K562 (cell line): Measurements from ENCODE around the gene DYSF. TPM values are rescaled to one million over a fixed set of nuclear protein-coding genes. Genes with fewer than 3 reads are reported as not detected.

Source experiments
- ATAC-seq: fragments of 200-7000 bp; cut with Tn5 transposase; 3 replicates; pipeline ENCODE4 v1.9.1; 2020; ENCODE audit warnings: moderate library complexity
- BruUV-seq: library from RNA; stranded (reverse); fragments of 400-500 nt; replicated peaks from 2 replicates; lab custom pipeline; 2021; lab: Mats Ljungman, UMichigan
- CTCF ChIA-PET: fragments of 300-600 bp; formaldehyde crosslinking; extraction: SDS; loops from one replicate; lab custom pipeline; 2021; ENCODE audit warnings: low intra/inter-chr PET ratio; lab: Yijun Ruan, JAX
- POLR2A ChIA-PET: fragments of 300-600, 350-650 bp; sonication (Branson Sonifier 250); formaldehyde crosslinking; extraction: SDS; loops from one replicate; lab custom pipeline; 2021; ENCODE audit warnings: antibody characterized with exemption, inconsistent platforms; lab: Yijun Ruan, JAX
- DNase-seq, 4 experiments: peaks; one replicate each; pipeline versions ENCODE4 v3.0.0 to v3.0.0-alpha.2; 2011 to 2018; ENCODE audit warnings: low spot score in 3 of 4, mixed read lengths in 3 of 4; ENCODE audit errors: extremely low read depth in 1 of 4
- FAIRE-seq: peaks from 2 replicates; lab custom pipeline; 2011; peaks lifted over from hg19 to GRCh38; lab: Jason Lieb, UNC
- H2AFZ ChIP-seq: 2 replicates; pipeline ENCODE4 v1.6.0; 2011; ENCODE audit warnings: low read depth, low read length, control low read depth, inconsistent platforms
- H3K27ac ChIP-seq: fragments of 200-600 bp; 3 replicates; pipeline ENCODE4 v1.8.0; 2011; ENCODE audit warnings: low read depth, mild to moderate bottlenecking, control low read depth, inconsistent platforms, low read length, moderate library complexity, mixed read lengths; ENCODE audit errors: extremely low read depth
- H3K27me3 ChIP-seq, 2 experiments: fragments of 300-600 bp in 1 of 2; 2 replicates in 1 of 2; 3 replicates in 1 of 2; pipeline versions ENCODE4 v1.6.0 to v1.8.0; 2011; ENCODE audit warnings: inconsistent platforms in 2 of 2, low read length in 2 of 2, mild to moderate bottlenecking in 1 of 2, mixed read lengths in 1 of 2, moderate library complexity in 1 of 2; ENCODE audit not compliant: control insufficient read depth in 2 of 2, insufficient read depth in 2 of 2
- H3K36me3 ChIP-seq: fragments of 300-600 bp; 3 replicates; pipeline ENCODE4 v1.8.0; 2011; ENCODE audit warnings: mild to moderate bottlenecking, low read length, inconsistent platforms; ENCODE audit not compliant: control insufficient read depth, insufficient read depth
- H3K4me1 ChIP-seq, 2 experiments: fragments of 200-600 bp in 1 of 2; replicated peaks in 1 of 2; 2 replicates in 1 of 2; 3 replicates in 1 of 2; pipeline versions ENCODE4 v1.5.1 to v1.8.0; 2011; ENCODE audit warnings: inconsistent platforms in 2 of 2, low read length in 2 of 2, mild to moderate bottlenecking in 1 of 2, mixed read lengths in 1 of 2, moderate library complexity in 1 of 2; ENCODE audit not compliant: control insufficient read depth in 2 of 2, insufficient read depth in 2 of 2
- H3K4me2 ChIP-seq: 2 replicates; pipeline ENCODE4 v1.6.1; 2011; ENCODE audit warnings: low read length, control low read depth, inconsistent platforms, mixed read lengths; ENCODE audit not compliant: insufficient read depth
- H3K4me3 ChIP-seq: fragments of 200-600 bp; sonication (generic), shearing (Covaris generic); 2 replicates; pipeline ENCODE4 v1.5.1; 2016; ENCODE audit warnings: control low read depth, inconsistent platforms
- H3K79me2 ChIP-seq: fragments of 200-600 bp; 3 replicates; pipeline ENCODE4 v1.8.0; 2011; ENCODE audit warnings: low read length, inconsistent platforms; ENCODE audit not compliant: control insufficient read depth, insufficient read depth
- H3K9ac ChIP-seq, 2 experiments: 2 replicates each; pipeline versions ENCODE4 v1.6.0 to v1.6.1; 2011; ENCODE audit warnings: low read depth in 2 of 2, low read length in 2 of 2, control low read depth in 1 of 2, inconsistent platforms in 1 of 2, mild to moderate bottlenecking in 1 of 2, mixed read lengths in 1 of 2; ENCODE audit not compliant: insufficient read depth in 1 of 2
- H3K9me1 ChIP-seq: one replicate; pipeline ENCODE4 v1.6.0; 2011; ENCODE audit warnings: inconsistent platforms, mild to moderate bottlenecking, low read length, moderate library complexity; ENCODE audit not compliant: control insufficient read depth, insufficient read depth
- H3K9me3 ChIP-seq: replicated peaks from 2 replicates; pipeline ENCODE4 v1.5.1; 2011; ENCODE audit warnings: low read depth, low read length, inconsistent platforms; ENCODE audit not compliant: control insufficient read depth, insufficient read depth
- H4K20me1 ChIP-seq: replicated peaks from 2 replicates; pipeline ENCODE4 v1.6.1; 2011; ENCODE audit warnings: low read length, inconsistent platforms, mixed read lengths; ENCODE audit not compliant: control insufficient read depth, insufficient read depth
- CREB3 ChIP-seq: fragments of 450-650 bp; conservative IDR thresholded peaks from 2 replicates; pipeline ENCODE4 v1.6.1; 2016; ENCODE audit warnings: missing genetic modification characterization, low read depth, mild to moderate bottlenecking, missing compliant biosample characterization, moderate library complexity
- ETV1 ChIP-seq: fragments of 450-650 bp; conservative IDR thresholded peaks from 2 replicates; pipeline ENCODE4 v1.6.1; 2016; ENCODE audit warnings: missing genetic modification characterization, control low read depth, low read depth, missing compliant biosample characterization
- HCFC1 ChIP-seq: IDR thresholded peaks from 2 replicates; pipeline ENCODE4 v1.6.1; 2012; ENCODE audit warnings: low read depth, low read length, improper control_type of control experiment
- HMGN3 ChIP-seq: IDR thresholded peaks from 2 replicates; pipeline ENCODE4 v1.6.1; 2011; ENCODE audit warnings: borderline replicate concordance, low read depth, mild to moderate bottlenecking, mixed read lengths, low read length; ENCODE audit not compliant: insufficient read length; ENCODE audit errors: extremely low read depth
- HNRNPLL ChIP-seq: fragments of 200-400 bp; formaldehyde crosslinking; IDR thresholded peaks from 2 replicates; pipeline ENCODE4 v1.6.1; 2017; ENCODE audit warnings: low read length, low read depth, mild to moderate bottlenecking; ENCODE audit not compliant: poor library complexity, severe bottlenecking
- PHB2 ChIP-seq: fragments of 450-650 bp; IDR thresholded peaks from 2 replicates; pipeline ENCODE4 v1.6.1; 2017; ENCODE audit warnings: low read depth
- SMARCE1 ChIP-seq: fragments of 450-650 bp; IDR thresholded peaks from 2 replicates; pipeline ENCODE4 v1.7.1; 2016; ENCODE audit warnings: mild to moderate bottlenecking
- SRSF3 ChIP-seq: fragments of 200-400 bp; formaldehyde crosslinking; IDR thresholded peaks from 2 replicates; pipeline ENCODE4 v1.6.1; 2016; ENCODE audit warnings: mild to moderate bottlenecking, low read length, moderate library complexity; ENCODE audit not compliant: insufficient read depth
- TAF7 ChIP-seq: fragments of 450-650 bp; IDR thresholded peaks from 2 replicates; pipeline ENCODE4 v1.6.1; 2016; ENCODE audit warnings: missing genetic modification characterization, missing compliant biosample characterization
- ZBTB11 ChIP-seq, 3 experiments: fragments of 200-800 bp in 1 of 3; fragments of 250-450 bp in 1 of 3; fragments of 450-650 bp in 1 of 3; sonication (Bioruptor Pico) in 1 of 3; sonication (Bioruptor generic) in 1 of 3; formaldehyde crosslinking in 1 of 3; IDR thresholded peaks; 2 replicates each; pipeline versions ENCODE4 v1.6.1 to v1.8.0; 2016 to 2022; ENCODE audit warnings: mild to moderate bottlenecking in 2 of 3, missing genetic modification characterization in 2 of 3, missing compliant biosample characterization in 1 of 3, moderate library complexity in 1 of 3
- ZNF239 ChIP-seq: fragments of 250-450 bp; sonication (Bioruptor Pico); IDR thresholded peaks from 2 replicates; pipeline ENCODE4 v1.4.0; 2020; ENCODE audit warnings: mild to moderate bottlenecking
- ZNF3 ChIP-seq: fragments of 250-450 bp; sonication (Bioruptor Pico); IDR thresholded peaks from 2 replicates; pipeline ENCODE4 v1.5.0; 2021; ENCODE audit warnings: mild to moderate bottlenecking, moderate library complexity
- ZNF511 ChIP-seq: sonication (generic); formaldehyde crosslinking; IDR thresholded peaks from 2 replicates; pipeline ENCODE4 v1.8.0; 2022; ENCODE audit warnings: mild to moderate bottlenecking, missing genetic modification reagents
- ZNF668 ChIP-seq: fragments of 250-450 bp; sonication (Bioruptor Pico); IDR thresholded peaks from 2 replicates; pipeline ENCODE4 v1.8.0; 2022; ENCODE audit warnings: mild to moderate bottlenecking, inconsistent platforms
- ZNF79 ChIP-seq: fragments of 250-450 bp; sonication (Bioruptor Pico); IDR thresholded peaks from 2 replicates; pipeline ENCODE4 v1.4.0; 2020; ENCODE audit warnings: low read depth, mild to moderate bottlenecking, moderate library complexity
- WGBS: fragments of 100-300 bp; shearing (Covaris generic); methylation state at CpG from one replicate; pipeline ENCODE4 v1.1.6; 2016; ENCODE audit warnings: low coverage, mixed read lengths; ENCODE audit not compliant: insufficient coverage; ENCODE audit errors: missing lambda C conversion rate; 5-methylcytosine and 5-hydroxymethylcytosine counted together
- in situ Hi-C: fragments of 300-500 bp; cut with MboI; formaldehyde crosslinking; loops from 4 replicates; pipeline ENCODE4 v1.15.0; 2018; ENCODE audit warnings: inconsistent platforms, mixed read lengths
- intact Hi-C: fragments of 100-400 bp; cut with micrococcal nuclease; formaldehyde crosslinking; loops from 2 replicates; pipeline ENCODE4 v1.14.2; 2022
- polyA plus RNA-seq, 8 experiments: library from polyadenylated mRNA; depleted of rRNA in 4 of 8; stranded (reverse) in 5 of 8; unstranded in 3 of 8; fragments of >200 nt; fragmentation: Nextera tagmentation in 2 of 8; fragmentation: Illumina TruSeq in 1 of 8; extraction: Ambion mirVana in 2 of 8; extraction: Trizol in 1 of 8; gene quantifications; 2 replicates each; pipeline versions ENCODE4 v1.2.1 to v1.2.3, GENCODE V29; 2011 to 2014; ENCODE audit warnings: inconsistent platforms in 1 of 8, missing spikeins in 1 of 8
- total RNA-seq, 7 experiments: library from RNA; depleted of rRNA in 6 of 7; stranded (reverse); fragments of >200 nt in 6 of 7; fragmentation: Illumina TruSeq in 2 of 7; extraction: Trizol in 2 of 7; gene quantifications; 2 replicates each; pipeline versions ENCODE4 v1.2.1 to v1.2.3, GENCODE V29; 2011 to 2021; ENCODE audit warnings: low replicate concordance in 1 of 7
- TF ChIP-seq, protein P1 (sequence below): fragments of 250-450 bp; sonication (Bioruptor Pico); IDR thresholded peaks from 2 replicates; pipeline ENCODE4 v1.5.0; 2022; ENCODE audit warnings: mild to moderate bottlenecking

The DYSF gene
- total and polyA plus RNA-seq, 9 of the 15 experiments (the other 6 are each of a cell fraction or from before 2014, with no cell fraction given), result 0.01 to 0.80 (median 0.29) TPM

GRCh38 chr2:71686781-71687180 is 233.4 kb downstream of the DYSF start:
- no peak overlapping the region for H3K4me2 ChIP-seq
- H3K27me3 ChIP-seq, result peaks cover 12 to 63% of the 10 kb centered on the region in 2 experiments
- ATAC-seq, result no peak
- no peaks in the 10 kb centered on the region for H3K79me2 ChIP-seq
- POLR2A ChIA-PET, result interaction anchor here (0.5 to 1.9 kb wide), 3 partner anchors 12 to 22 kb away, joined by 3 to 6 read pairs (median 5); no protein-coding TSS in a partner anchor
- no peak overlapping the region for H3K4me3 ChIP-seq
- intact Hi-C loops (no loop called here), in situ Hi-C loops (no loop called here)
- H3K9me3 ChIP-seq, result no peaks in the 10 kb centered on the region
- WGBS, result 0% methylated on average over 2 of the region's 6 CpGs
- DNase-seq, result no peak
- CTCF ChIA-PET, result no interaction called here
- no peak overlapping the region for H3K27ac ChIP-seq
- H3K4me1 ChIP-seq, result no peaks in the 10 kb centered on the region
- no peaks in the 10 kb centered on the region for H3K36me3 ChIP-seq
- no peak overlapping the region for H2AFZ ChIP-seq
- H3K9me1 ChIP-seq, result no peaks in the 10 kb centered on the region
- H3K9ac ChIP-seq, result no peak overlapping the region
- peaks cover under 1% of the 10 kb centered on the region; the same call in 1 of the 2 replicates for H4K20me1 ChIP-seq
- BruUV-seq, result no TSS peak
- no peak for FAIRE-seq
- no peak for TF ChIP-seq ZNF3 (CRISPR knock-in tag)
- TF ChIP-seq, protein P1, sequence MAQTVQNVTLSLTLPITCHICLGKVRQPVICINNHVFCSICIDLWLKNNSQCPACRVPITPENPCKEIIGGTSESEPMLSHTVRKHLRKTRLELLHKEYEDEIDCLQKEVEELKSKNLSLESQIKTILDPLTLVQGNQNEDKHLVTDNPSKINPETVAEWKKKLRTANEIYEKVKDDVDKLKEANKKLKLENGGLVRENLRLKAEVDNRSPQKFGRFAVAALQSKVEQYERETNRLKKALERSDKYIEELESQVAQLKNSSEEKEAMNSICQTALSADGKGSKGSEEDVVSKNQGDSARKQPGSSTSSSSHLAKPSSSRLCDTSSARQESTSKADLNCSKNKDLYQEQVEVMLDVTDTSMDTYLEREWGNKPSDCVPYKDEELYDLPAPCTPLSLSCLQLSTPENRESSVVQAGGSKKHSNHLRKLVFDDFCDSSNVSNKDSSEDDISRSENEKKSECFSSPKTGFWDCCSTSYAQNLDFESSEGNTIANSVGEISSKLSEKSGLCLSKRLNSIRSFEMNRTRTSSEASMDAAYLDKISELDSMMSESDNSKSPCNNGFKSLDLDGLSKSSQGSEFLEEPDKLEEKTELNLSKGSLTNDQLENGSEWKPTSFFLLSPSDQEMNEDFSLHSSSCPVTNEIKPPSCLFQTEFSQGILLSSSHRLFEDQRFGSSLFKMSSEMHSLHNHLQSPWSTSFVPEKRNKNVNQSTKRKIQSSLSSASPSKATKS, result no peak
- TF ChIP-seq SRSF3, result no peak
- no peak for TF ChIP-seq TAF7
- TF ChIP-seq ZNF511 (CRISPR knock-in tag), result no peak
- no peak for TF ChIP-seq SMARCE1
- no peak for TF ChIP-seq ZNF668
- no peak for TF ChIP-seq ETV1 (tag)
- no peak for TF ChIP-seq ZNF239 (CRISPR knock-in tag)
- no peak for TF ChIP-seq HCFC1
- TF ChIP-seq HNRNPLL, result no peak
- TF ChIP-seq ZBTB11 (CRISPR knock-in tag; IDR thresholded peaks at IDR 0.05), result no peak
- TF ChIP-seq ZNF79 (CRISPR knock-in tag), result no peak
- no peak for TF ChIP-seq CREB3 (tag)
- TF ChIP-seq PHB2, result no peak
- TF ChIP-seq HMGN3, result no peak
